Panc1 (cell line): ENCODE measurements around the gene GRHPR.

Experiments
- POLR2AphosphoS5 ChIP-seq: IDR thresholded peaks from 2 replicates; pipeline ENCODE4 v1.6.1; 2012; ENCODE audit warnings: mild to moderate bottlenecking, low read depth, low read length, moderate library complexity
- SIN3A ChIP-seq: IDR thresholded peaks from 2 replicates; pipeline ENCODE4 v1.6.1; 2012; ENCODE audit warnings: low read depth, mild to moderate bottlenecking, low read length, moderate library complexity, borderline replicate concordance; ENCODE audit not compliant: insufficient read depth
- TF ChIP-seq, protein P1 (sequence below): fragments of 450-650 bp; IDR thresholded peaks from 2 replicates; pipeline ENCODE4 v1.5.1; 2017; ENCODE audit warnings: mild to moderate bottlenecking
- TF ChIP-seq, protein P2 (sequence below), 2 experiments: IDR thresholded peaks; 2 replicates each; pipeline ENCODE4 v1.6.1; 2011 to 2012; ENCODE audit warnings: low read depth in 2 of 2, control low read depth in 1 of 2, low read length in 1 of 2, mild to moderate bottlenecking in 1 of 2, moderate library complexity in 1 of 2; ENCODE audit not compliant: insufficient read depth in 1 of 2

DNA sequence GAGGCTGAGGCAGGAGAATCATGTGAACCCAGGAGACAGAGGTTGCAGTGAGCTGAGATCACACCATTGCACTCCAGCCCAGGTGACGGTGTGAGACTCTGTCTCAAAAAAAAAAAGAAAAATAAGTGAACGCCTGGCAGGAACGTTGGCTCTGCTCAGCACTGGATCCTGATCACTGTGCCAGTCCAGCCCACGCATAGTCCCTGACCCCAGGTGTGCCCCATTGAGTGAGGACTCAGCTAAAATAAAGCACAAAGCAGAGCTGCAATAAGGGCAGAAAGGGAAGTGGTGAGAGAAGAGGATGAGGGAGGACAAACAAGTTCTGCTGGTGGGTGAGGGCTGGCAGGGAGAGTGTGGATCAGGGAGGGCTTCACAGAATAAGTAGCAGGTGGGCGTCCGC is 4.3 kb downstream of the GRHPR start:
- TF ChIP-seq, protein P1, sequence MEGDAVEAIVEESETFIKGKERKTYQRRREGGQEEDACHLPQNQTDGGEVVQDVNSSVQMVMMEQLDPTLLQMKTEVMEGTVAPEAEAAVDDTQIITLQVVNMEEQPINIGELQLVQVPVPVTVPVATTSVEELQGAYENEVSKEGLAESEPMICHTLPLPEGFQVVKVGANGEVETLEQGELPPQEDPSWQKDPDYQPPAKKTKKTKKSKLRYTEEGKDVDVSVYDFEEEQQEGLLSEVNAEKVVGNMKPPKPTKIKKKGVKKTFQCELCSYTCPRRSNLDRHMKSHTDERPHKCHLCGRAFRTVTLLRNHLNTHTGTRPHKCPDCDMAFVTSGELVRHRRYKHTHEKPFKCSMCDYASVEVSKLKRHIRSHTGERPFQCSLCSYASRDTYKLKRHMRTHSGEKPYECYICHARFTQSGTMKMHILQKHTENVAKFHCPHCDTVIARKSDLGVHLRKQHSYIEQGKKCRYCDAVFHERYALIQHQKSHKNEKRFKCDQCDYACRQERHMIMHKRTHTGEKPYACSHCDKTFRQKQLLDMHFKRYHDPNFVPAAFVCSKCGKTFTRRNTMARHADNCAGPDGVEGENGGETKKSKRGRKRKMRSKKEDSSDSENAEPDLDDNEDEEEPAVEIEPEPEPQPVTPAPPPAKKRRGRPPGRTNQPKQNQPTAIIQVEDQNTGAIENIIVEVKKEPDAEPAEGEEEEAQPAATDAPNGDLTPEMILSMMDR: no peak
- TF ChIP-seq SIN3A: no peak
- no peak for TF ChIP-seq POLR2AphosphoS5
- TF ChIP-seq, protein P2, sequence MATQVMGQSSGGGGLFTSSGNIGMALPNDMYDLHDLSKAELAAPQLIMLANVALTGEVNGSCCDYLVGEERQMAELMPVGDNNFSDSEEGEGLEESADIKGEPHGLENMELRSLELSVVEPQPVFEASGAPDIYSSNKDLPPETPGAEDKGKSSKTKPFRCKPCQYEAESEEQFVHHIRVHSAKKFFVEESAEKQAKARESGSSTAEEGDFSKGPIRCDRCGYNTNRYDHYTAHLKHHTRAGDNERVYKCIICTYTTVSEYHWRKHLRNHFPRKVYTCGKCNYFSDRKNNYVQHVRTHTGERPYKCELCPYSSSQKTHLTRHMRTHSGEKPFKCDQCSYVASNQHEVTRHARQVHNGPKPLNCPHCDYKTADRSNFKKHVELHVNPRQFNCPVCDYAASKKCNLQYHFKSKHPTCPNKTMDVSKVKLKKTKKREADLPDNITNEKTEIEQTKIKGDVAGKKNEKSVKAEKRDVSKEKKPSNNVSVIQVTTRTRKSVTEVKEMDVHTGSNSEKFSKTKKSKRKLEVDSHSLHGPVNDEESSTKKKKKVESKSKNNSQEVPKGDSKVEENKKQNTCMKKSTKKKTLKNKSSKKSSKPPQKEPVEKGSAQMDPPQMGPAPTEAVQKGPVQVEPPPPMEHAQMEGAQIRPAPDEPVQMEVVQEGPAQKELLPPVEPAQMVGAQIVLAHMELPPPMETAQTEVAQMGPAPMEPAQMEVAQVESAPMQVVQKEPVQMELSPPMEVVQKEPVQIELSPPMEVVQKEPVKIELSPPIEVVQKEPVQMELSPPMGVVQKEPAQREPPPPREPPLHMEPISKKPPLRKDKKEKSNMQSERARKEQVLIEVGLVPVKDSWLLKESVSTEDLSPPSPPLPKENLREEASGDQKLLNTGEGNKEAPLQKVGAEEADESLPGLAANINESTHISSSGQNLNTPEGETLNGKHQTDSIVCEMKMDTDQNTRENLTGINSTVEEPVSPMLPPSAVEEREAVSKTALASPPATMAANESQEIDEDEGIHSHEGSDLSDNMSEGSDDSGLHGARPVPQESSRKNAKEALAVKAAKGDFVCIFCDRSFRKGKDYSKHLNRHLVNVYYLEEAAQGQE (IDR thresholded peaks at IDR 0.05; ENCODE audit: insufficient read depth in 1 of 2, low read depth in 2 of 2, low read length in 1 of 2): no peak
